ENCODE data around the gene FERMT2.

GRCh38 chr14:52844262-52845060 is 106.4 kb downstream of the FERMT2 start:
- TF ChIP-seq ZFX (IDR thresholded peaks at IDR 0.05): no peak
- no peak for TF ChIP-seq CTCF (conservative IDR thresholded peaks at IDR 0.05)

Measured in C4-2B (cell line).